ENCODE results near the gene AOPEP. TPM values are rescaled to one million over a fixed set of nuclear protein-coding genes. Genes with fewer than 3 reads are reported as not detected.
A peak's percentile ranks its signal among the peaks of the same experiment; 100 is the strongest.

AOPEP gene
- total and polyA plus RNA-seq, 2 of the 13 experiments (the other 11 are each of a cell fraction or from before 2014, with no cell fraction given) = 22.2 to 41.6 TPM

GRCh38 chr9:94785215-94786169 lies 59.0 kb downstream of the AOPEP start (continued):
- TF ChIP-seq ZBTB33 (CRISPR knock-in tag; IDR thresholded peaks at IDR 0.05) = peak; percentile 90
- TF ChIP-seq GPBP1L1 (CRISPR knock-in tag; IDR thresholded peaks at IDR 0.05) = no peak
- no peak for TF ChIP-seq NAIF1 (CRISPR knock-in tag; IDR thresholded peaks at IDR 0.05; ENCODE audit: borderline replicate concordance)
- no peak for TF ChIP-seq ZSCAN22 (CRISPR knock-in tag; IDR thresholded peaks at IDR 0.05)
- TF ChIP-seq ZBTB34 (CRISPR knock-in tag; IDR thresholded peaks at IDR 0.05) = no peak
- no peak for TF ChIP-seq ZBTB1 (CRISPR knock-in tag; IDR thresholded peaks at IDR 0.05; ENCODE audit: borderline replicate concordance)
- TF ChIP-seq ZNF580 (CRISPR knock-in tag; IDR thresholded peaks at IDR 0.05; ENCODE audit: borderline replicate concordance, low read depth) = no peak
- TF ChIP-seq SOX13 (IDR thresholded peaks at IDR 0.05) = no peak
- TF ChIP-seq SOX13 (CRISPR knock-in tag; conservative IDR thresholded peaks at IDR 0.05 in 1 of 2, IDR thresholded peaks at IDR 0.05 in 1 of 2) = peak in 1 of 2 experiments; percentile 49; a peak in 1 of 4 replicates
- TF ChIP-seq ZFP91 (CRISPR knock-in tag; IDR thresholded peaks at IDR 0.05; ENCODE audit: borderline replicate concordance) = peak; percentile 62; the same call in 1 of the 2 replicates
- TF ChIP-seq NR2C2 (CRISPR knock-in tag; IDR thresholded peaks at IDR 0.05; ENCODE audit: borderline replicate concordance) = peak; percentile 37; the same call in 1 of the 2 replicates
- no peak for TF ChIP-seq TMF1 (CRISPR knock-in tag; IDR thresholded peaks at IDR 0.05; ENCODE audit: low read depth)
- TF ChIP-seq ZNF331 (CRISPR knock-in tag; IDR thresholded peaks at IDR 0.05) = no peak
- no peak for TF ChIP-seq ZNF30 (CRISPR knock-in tag; IDR thresholded peaks at IDR 0.05)
- TF ChIP-seq ARID3A (IDR thresholded peaks at IDR 0.05; ENCODE audit: low read depth, low read length) = peak; percentile 35; the same call in 1 of the 2 replicates
- TF ChIP-seq GABPB1 (CRISPR knock-in tag; IDR thresholded peaks at IDR 0.05) = no peak
- TF ChIP-seq ZNF468 (CRISPR knock-in tag; IDR thresholded peaks at IDR 0.05) = peak; percentile 64; the same call in 1 of the 2 replicates
- TF ChIP-seq GTF3A (CRISPR knock-in tag; conservative IDR thresholded peaks at IDR 0.05) = no peak
- 0 out of 2 replicates have a peak, but pooled peaks have one; percentile 23 for TF ChIP-seq HDAC2 (CRISPR knock-in tag; IDR thresholded peaks at IDR 0.05)
